ENCODE results near the gene MIEF2.

The MIEF2 gene

DNA sequence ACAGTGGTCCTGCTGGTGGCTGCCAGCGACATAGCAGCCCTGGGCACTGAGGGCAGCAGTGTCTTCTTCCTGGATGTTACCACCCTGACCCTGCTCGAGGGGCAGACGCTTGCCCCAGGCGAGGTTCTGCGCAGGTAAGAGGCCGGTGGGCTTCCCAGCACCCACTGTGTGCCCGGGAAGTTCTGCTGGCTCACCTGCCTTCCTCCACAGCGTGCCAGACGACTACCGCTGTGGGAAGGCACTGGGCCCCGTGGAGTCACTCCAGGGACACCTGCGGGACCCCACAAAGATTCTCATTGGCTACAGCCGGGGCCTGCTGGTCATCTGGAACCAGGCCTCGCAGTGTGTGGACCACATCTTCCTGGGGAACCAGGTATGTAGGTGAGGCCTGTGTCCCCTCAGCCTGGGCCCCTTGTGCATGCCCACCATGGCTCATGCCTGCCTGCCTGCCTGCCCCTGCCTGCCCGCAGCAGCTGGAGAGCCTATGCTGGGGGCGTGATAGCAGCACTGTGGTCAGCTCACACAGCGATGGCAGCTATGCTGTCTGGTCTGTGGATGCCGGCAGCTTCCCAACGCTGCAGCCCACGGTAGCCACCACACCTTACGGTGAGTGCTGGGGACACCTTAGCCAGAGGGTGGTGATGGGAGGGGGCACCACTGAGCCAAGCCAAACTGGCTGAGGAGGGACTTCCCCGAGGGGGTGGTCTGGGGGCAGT, 26.5 kb upstream of the MIEF2 start:
- H3K4me2 ChIP-seq (ENCODE audit: low read length): no peak overlapping the region
- H2AFZ ChIP-seq: no peak overlapping the region
- H3K9ac ChIP-seq: no peak overlapping the region
- H3K4me1 ChIP-seq: no peaks in the 10 kb centered on the region
- H3K27ac ChIP-seq: no peak overlapping the region
- H3K36me3 ChIP-seq (ENCODE audit: control insufficient read depth, insufficient read depth, low read length): no peaks in the 10 kb centered on the region
- H3K4me3 ChIP-seq (ENCODE audit: low read depth, low read length): no peak overlapping the region
- TF ChIP-seq, protein P1, sequence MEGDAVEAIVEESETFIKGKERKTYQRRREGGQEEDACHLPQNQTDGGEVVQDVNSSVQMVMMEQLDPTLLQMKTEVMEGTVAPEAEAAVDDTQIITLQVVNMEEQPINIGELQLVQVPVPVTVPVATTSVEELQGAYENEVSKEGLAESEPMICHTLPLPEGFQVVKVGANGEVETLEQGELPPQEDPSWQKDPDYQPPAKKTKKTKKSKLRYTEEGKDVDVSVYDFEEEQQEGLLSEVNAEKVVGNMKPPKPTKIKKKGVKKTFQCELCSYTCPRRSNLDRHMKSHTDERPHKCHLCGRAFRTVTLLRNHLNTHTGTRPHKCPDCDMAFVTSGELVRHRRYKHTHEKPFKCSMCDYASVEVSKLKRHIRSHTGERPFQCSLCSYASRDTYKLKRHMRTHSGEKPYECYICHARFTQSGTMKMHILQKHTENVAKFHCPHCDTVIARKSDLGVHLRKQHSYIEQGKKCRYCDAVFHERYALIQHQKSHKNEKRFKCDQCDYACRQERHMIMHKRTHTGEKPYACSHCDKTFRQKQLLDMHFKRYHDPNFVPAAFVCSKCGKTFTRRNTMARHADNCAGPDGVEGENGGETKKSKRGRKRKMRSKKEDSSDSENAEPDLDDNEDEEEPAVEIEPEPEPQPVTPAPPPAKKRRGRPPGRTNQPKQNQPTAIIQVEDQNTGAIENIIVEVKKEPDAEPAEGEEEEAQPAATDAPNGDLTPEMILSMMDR (IDR thresholded peaks at IDR 0.05): no peak
- H3K9me3 ChIP-seq (ENCODE audit: control insufficient read depth, low read length): no peaks in the 10 kb centered on the region
- no peaks in the 10 kb centered on the region for H3K79me2 ChIP-seq
- H3K27me3 ChIP-seq (ENCODE audit: control insufficient read depth, insufficient read depth, low read length): no peaks in the 10 kb centered on the region

DNA sequence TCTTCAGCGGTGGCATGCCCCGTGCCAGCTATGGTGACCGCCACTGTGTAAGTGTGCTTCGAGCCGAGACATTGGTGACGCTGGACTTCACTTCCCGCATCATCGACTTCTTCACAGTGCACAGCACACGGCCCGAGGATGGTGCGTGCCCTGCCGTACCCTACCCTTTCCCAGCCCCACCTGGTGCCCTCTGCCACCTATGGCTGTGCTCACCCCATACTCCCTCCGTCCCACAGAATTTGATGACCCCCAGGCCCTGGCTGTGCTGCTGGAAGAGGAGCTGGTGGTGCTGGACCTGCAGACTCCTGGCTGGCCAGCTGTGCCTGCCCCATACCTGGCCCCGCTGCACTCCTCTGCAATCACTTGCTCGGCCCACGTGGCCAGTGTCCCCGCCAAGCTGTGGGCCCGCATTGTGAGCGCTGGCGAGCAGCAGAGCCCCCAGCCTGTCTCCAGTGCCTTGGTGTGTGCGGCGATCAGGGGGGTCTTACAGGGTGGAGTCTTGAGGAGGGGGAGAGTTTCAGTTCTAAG, 25.5 kb upstream of the MIEF2 start:
- Histone ChIP-seq H3K4me1 (no peaks in the 10 kb centered on the region), H3K9me3 (ENCODE audit: control insufficient read depth, low read length) (no peaks in the 10 kb centered on the region), H3K9ac (no peak overlapping the region), H3K27ac (no peak overlapping the region), H3K27me3 (ENCODE audit: control insufficient read depth, insufficient read depth, low read length) (no peaks in the 10 kb centered on the region), H2AFZ (no peak overlapping the region), H3K79me2 (no peaks in the 10 kb centered on the region), H3K4me2 (ENCODE audit: low read length) (no peak overlapping the region), H3K36me3 (ENCODE audit: control insufficient read depth, insufficient read depth, low read length) (no peaks in the 10 kb centered on the region), H3K4me3 (ENCODE audit: low read depth, low read length) (no peak overlapping the region)
- TF ChIP-seq, protein P1 (IDR thresholded peaks at IDR 0.05): no peak

DNA sequence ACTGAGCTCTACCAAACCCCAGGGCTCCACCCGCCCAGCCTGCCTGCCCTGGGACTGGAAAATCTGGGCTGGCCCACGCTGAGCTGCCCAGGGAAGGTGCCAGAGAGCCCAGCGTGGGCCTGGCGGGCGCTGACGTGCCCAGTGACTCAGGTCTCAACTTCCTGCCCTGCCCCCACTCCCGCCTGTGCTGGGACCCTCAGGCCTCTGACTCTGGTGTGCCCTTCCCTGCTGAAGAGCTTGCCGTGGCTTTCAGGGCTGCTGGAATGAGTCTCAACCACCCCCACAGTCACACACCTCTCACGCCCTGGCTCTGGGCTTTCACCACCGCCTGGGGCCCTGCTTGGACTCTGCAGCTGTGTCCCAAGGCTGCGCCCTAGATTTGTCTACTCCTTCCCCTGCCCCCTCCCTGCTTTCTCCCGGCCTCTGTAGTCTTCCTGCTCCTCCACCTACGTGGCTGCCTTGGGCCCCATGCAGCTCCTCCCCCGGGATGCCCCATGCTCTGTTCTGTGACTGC, 24.7 kb upstream of the MIEF2 start:
- Histone ChIP-seq H3K27ac (no peak overlapping the region), H3K9ac (no peak overlapping the region)

DNA sequence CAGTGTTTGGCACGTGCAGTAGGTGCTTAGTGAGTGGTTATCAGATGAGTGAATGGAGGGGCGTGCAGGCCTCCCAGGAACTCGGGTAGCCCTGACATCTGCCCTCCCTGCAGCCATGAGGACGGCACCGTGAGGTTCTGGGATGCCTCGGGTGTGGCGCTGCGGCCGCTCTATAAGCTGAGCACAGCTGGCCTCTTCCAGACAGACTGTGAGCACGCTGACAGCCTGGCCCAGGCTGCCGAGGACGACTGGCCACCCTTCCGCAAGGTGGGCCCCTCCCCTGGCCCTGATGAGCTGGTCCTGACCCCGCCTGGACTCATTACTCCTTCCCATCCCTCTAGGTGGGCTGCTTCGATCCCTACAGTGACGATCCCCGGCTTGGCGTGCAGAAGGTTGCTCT, 24.0 kb upstream of the MIEF2 start:
- TF ChIP-seq, protein P1 (IDR thresholded peaks at IDR 0.05): no peak
- Histone ChIP-seq H3K9me3 (ENCODE audit: control insufficient read depth, low read length) (no peaks in the 10 kb centered on the region), H3K4me3 (ENCODE audit: low read depth, low read length) (no peak overlapping the region), H3K27me3 (ENCODE audit: control insufficient read depth, insufficient read depth, low read length) (no peaks in the 10 kb centered on the region), H3K27ac (no peak overlapping the region), H2AFZ (no peak overlapping the region), H3K79me2 (no peaks in the 10 kb centered on the region), H3K9ac (no peak overlapping the region), H3K4me1 (no peaks in the 10 kb centered on the region), H3K4me2 (ENCODE audit: low read length) (no peak overlapping the region), H3K36me3 (ENCODE audit: control insufficient read depth, insufficient read depth, low read length) (no peaks in the 10 kb centered on the region)

More for the DNA sequence above, 24.7 kb upstream of the MIEF2 start:
- Histone ChIP-seq H3K4me3 (ENCODE audit: low read depth, low read length) (no peak overlapping the region), H2AFZ (no peak overlapping the region), H3K9me3 (ENCODE audit: control insufficient read depth, low read length) (no peaks in the 10 kb centered on the region), H3K27me3 (ENCODE audit: control insufficient read depth, insufficient read depth, low read length) (no peaks in the 10 kb centered on the region), H3K4me2 (ENCODE audit: low read length) (no peak overlapping the region), H3K79me2 (no peaks in the 10 kb centered on the region), H3K4me1 (no peaks in the 10 kb centered on the region), H3K36me3 (ENCODE audit: control insufficient read depth, insufficient read depth, low read length) (no peaks in the 10 kb centered on the region)
- TF ChIP-seq, protein P1 (IDR thresholded peaks at IDR 0.05): no peak

DNA sequence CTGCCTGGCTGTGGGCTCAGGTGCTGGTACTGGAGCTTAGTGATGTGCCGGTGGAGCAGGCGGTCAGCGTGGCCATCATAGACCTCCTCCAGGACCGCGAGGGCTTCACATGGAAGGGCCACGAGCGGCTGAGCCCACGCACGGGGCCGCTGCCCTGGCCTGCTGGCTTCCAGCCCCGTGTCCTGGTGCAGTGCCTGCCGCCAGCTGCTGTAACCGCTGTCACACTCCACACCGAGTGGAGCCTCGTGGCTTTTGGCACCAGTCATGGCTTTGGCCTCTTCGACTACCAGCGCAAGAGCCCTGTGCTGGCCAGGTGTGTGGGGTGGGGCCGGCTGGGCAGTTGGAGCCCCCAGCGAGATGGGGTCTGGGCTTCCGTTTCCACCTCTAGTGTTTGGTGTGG, 23.0 kb upstream of the MIEF2 start:
- H3K4me2 ChIP-seq (ENCODE audit: low read length): no peak overlapping the region
- H3K27me3 ChIP-seq (ENCODE audit: control insufficient read depth, insufficient read depth, low read length): no peaks in the 10 kb centered on the region
- no peaks in the 10 kb centered on the region for H3K9me3 ChIP-seq (ENCODE audit: control insufficient read depth, low read length)
- no peak overlapping the region for H2AFZ ChIP-seq
- H3K9ac ChIP-seq: no peak overlapping the region
- no peak overlapping the region for H3K27ac ChIP-seq
- no peaks in the 10 kb centered on the region for H3K4me1 ChIP-seq
- H3K36me3 ChIP-seq (ENCODE audit: control insufficient read depth, insufficient read depth, low read length): no peaks in the 10 kb centered on the region
- no peak overlapping the region for H3K4me3 ChIP-seq (ENCODE audit: low read depth, low read length)
- H3K79me2 ChIP-seq: no peaks in the 10 kb centered on the region
- TF ChIP-seq, protein P1 (IDR thresholded peaks at IDR 0.05): no peak
